M059J (cell line): ENCODE data around the gene AS3MT. TPM values are rescaled to one million over a fixed set of nuclear protein-coding genes. Genes with fewer than 3 reads are reported as not detected.

Experiments
- total RNA-seq: library from RNA; depleted of rRNA; stranded (reverse); fragments of >200 nt; shearing (Covaris generic); gene quantifications from 2 replicates; pipeline ENCODE4 v1.2.3, GENCODE V29; 2014; rRNA removed

Gene AS3MT
- total RNA-seq, 1 experiment from 2014 or later: 1.5 TPM

Other genes with a start within 250 kb of the AS3MT start
- 28.8 and 58.1 TPM in 2 replicates for gene TRIM8, start 225.0 kb upstream of the AS3MT start, total RNA-seq
- gene ARL3, start 155.1 kb upstream of the AS3MT start, total RNA-seq: 9.1 and 11.9 TPM in 2 replicates
- gene SFXN2, start 154.8 kb upstream of the AS3MT start, total RNA-seq: 0.98 and 4.5 TPM in 2 replicates
- gene WBP1L, start 125.5 kb upstream of the AS3MT start, total RNA-seq: 24.9 and 31.3 TPM in 2 replicates
- gene CYP17A1, start 32.1 kb upstream of the AS3MT start, total RNA-seq: not detected in 2 replicates
- gene BORCS7, start 15.2 kb upstream of the AS3MT start, total RNA-seq: 8.7 and 16.7 TPM in 2 replicates
- 1.9 and 4.9 TPM in 2 replicates for gene CNNM2, start 48.8 kb downstream of the AS3MT start, total RNA-seq